Ascending aorta (tissue), 2 donors: ENCODE data around the gene ECPAS. TPM values are rescaled to one million over a fixed set of nuclear protein-coding genes. Genes with fewer than 3 reads are reported as not detected.

ENCODE experiments used
- DNase-seq, 2 donors: peaks; one replicate each; pipeline ENCODE4 v3.0.0-alpha.2; 2019; ENCODE audit warnings: low spot score in 2 of 2
- H3K27ac ChIP-seq, 2 donors: fragments of 200-600 bp; sonication (generic); one replicate each; pipeline ENCODE4 v1.5.1; 2016 to 2017; ENCODE audit warnings: mild to moderate bottlenecking in 1 of 2
- H3K27me3 ChIP-seq: fragments of 200-600 bp; sonication (generic); one replicate; pipeline ENCODE4 v1.5.1; 2017
- H3K36me3 ChIP-seq, 2 donors: fragments of 200-600 bp; sonication (generic); one replicate each; pipeline ENCODE4 v1.5.1; 2016
- H3K4me1 ChIP-seq, 2 donors: fragments of 200-600 bp; sonication (generic); one replicate each; pipeline ENCODE4 v1.5.1; 2016 to 2017; ENCODE audit warnings: mild to moderate bottlenecking in 1 of 2
- H3K4me3 ChIP-seq, 2 donors: fragments of 200-600 bp; sonication (generic); one replicate each; pipeline ENCODE4 v1.5.1; 2016 to 2017; ENCODE audit warnings: mild to moderate bottlenecking in 1 of 2
- H3K9me3 ChIP-seq, 2 donors: fragments of 200-600 bp; sonication (generic); one replicate each; pipeline ENCODE4 v1.5.1; 2016
- intact Hi-C: fragments of 100-400 bp; cut with DNase I; formaldehyde crosslinking; loops from one replicate; pipeline ENCODE4 v1.15.1; 2023
- total RNA-seq: library from RNA; depleted of rRNA; stranded (reverse); fragments of >200 nt; gene quantifications from one replicate; pipeline ENCODE4 v1.1.0, GENCODE V29; 2016
- TF ChIP-seq, protein P1 (sequence below), 3 experiments: fragments of 200-600 bp in 2 of 3; fragments of 450-650 bp in 1 of 3; sonication (generic) in 2 of 3; IDR thresholded peaks; one replicate each; pipeline ENCODE4 v1.5.1; 2016 to 2019; ENCODE audit warnings: antibody characterized with exemption in 3 of 3, mild to moderate bottlenecking in 1 of 3, moderate library complexity in 1 of 3

Gene ECPAS
- total RNA-seq, result 32.6 TPM

DNA sequence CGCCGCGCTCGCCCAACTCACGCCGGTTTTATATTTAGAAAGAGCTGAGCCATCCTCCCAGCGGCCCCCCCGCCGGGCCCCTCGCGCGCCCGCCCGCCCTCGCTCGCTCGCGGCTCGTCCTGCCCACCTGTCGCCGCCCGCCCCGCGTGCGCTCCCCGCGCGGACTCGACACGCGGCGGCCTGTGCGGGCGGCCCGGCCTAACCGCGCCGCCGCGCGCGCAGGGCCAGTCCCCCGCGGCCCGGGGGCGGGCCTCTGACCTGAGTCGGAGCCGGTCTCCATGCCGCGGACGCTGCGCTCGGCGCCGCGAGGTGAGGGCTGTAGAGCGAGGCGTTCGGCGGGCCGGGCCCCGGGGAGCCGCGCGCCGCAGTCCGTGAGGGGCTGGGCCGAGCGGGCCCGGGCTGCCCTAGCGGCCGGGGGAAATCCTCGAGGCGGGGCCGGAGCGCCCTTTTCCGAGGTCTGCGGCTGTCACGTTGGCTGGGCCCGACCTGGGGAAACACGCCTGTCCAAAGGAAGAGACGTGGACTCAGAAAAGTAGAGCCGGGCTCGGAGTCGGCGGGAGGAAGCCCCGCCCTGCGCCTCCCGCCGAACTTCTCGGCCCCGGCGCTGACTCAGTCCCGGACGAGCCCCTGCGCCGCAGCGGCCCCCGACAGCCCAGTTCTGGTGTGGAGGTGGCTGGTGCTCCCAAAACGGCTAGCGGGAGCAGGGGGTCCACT lies at the start of gene ECPAS:
Gene ECPAS (minus strand): TSS at position 526 of the 714 bp plus-strand sequence. CDS start 11,465 bp downstream, outside the sequence.
- H3K27me3 ChIP-seq, result no peaks in the 10 kb centered on the region
- H3K4me1 ChIP-seq, result peaks cover 7 to 14% of the 10 kb centered on the region in 2 donors
- H3K27ac ChIP-seq, result peak within 1 kb of the TSS; percentile 97 to 99
- H3K4me3 ChIP-seq, result peak within 1 kb of the TSS; percentile 92 to 98
- no peaks in the 10 kb centered on the region for H3K36me3 ChIP-seq
- H3K9me3 ChIP-seq, result no peaks in the 10 kb centered on the region
- intact Hi-C loops, result loop anchor here (1.0 kb wide), 1 partner anchor 42 kb away; no protein-coding TSS in a partner anchor
- peak; percentile 31 to 85 for DNase-seq
- TF ChIP-seq, protein P1, sequence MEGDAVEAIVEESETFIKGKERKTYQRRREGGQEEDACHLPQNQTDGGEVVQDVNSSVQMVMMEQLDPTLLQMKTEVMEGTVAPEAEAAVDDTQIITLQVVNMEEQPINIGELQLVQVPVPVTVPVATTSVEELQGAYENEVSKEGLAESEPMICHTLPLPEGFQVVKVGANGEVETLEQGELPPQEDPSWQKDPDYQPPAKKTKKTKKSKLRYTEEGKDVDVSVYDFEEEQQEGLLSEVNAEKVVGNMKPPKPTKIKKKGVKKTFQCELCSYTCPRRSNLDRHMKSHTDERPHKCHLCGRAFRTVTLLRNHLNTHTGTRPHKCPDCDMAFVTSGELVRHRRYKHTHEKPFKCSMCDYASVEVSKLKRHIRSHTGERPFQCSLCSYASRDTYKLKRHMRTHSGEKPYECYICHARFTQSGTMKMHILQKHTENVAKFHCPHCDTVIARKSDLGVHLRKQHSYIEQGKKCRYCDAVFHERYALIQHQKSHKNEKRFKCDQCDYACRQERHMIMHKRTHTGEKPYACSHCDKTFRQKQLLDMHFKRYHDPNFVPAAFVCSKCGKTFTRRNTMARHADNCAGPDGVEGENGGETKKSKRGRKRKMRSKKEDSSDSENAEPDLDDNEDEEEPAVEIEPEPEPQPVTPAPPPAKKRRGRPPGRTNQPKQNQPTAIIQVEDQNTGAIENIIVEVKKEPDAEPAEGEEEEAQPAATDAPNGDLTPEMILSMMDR (IDR thresholded peaks at IDR 0.05), result no peak

DNA sequence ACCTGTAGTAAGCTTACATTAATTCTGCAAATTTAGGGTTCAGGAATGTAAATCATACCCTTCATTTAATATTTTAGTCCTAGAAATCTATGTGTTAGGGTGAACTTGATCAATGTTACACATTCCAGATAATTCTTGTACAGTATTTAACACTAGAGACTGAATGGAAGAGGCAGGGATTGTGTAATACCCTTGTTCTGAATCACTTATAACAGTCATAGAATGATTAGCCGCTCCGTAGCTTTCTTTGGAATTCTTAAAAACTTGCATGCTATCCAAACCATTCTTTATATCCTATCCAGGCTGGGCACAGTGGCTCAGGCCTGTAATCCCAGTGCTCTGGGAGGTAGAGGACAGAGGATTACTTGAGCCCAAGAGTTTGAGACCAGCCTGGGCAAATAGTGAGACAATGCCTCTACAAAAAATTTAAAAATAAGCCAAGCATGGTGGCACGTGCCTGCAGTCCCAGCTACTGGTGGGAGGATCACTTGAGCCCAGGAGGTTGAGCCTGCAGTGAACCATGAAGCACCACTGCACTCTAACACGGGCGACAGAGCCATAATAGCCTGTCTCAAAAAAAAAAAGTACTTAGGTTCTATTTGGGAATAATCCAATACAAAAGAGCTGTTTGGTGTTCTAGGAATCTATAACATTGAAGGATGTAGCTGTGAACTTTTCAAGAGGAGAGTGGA lies 49.1 kb upstream of the ECPAS start:
- Histone ChIP-seq H3K9me3 (peaks cover 27 to 94% of the 10 kb centered on the region in 2 donors), H3K4me3 (no peak overlapping the region), H3K4me1 (no peaks in the 10 kb centered on the region), H3K27ac (no peak overlapping the region), H3K27me3 (no peaks in the 10 kb centered on the region), H3K36me3 (peaks cover 81 to 99% of the 10 kb centered on the region in 2 donors)
- intact Hi-C loops, result no loop called here
- TF ChIP-seq, protein P1 (IDR thresholded peaks at IDR 0.05), result no peak
- DNase-seq, result no peak

GRCh38 chr9:111531716-111532115 lies 47.5 kb upstream of the ECPAS start:
- peaks cover 15 to 79% of the 10 kb centered on the region in 2 donors for H3K9me3 ChIP-seq
- H3K36me3 ChIP-seq, result peaks cover 67 to 97% of the 10 kb centered on the region in 2 donors
- no peaks in the 10 kb centered on the region for H3K27me3 ChIP-seq
- no peak overlapping the region for H3K4me3 ChIP-seq
- intact Hi-C loops, result no loop called here
- no peaks in the 10 kb centered on the region for H3K4me1 ChIP-seq
- TF ChIP-seq, protein P1 (IDR thresholded peaks at IDR 0.05), result no peak
- H3K27ac ChIP-seq, result no peak overlapping the region
- no peak for DNase-seq

GRCh38 chr9:111529787-111530186 lies 45.6 kb upstream of the ECPAS start:
- no peaks in the 10 kb centered on the region for H3K27me3 ChIP-seq
- peaks cover 49 to 78% of the 10 kb centered on the region in 2 donors for H3K36me3 ChIP-seq
- TF ChIP-seq, protein P1 (IDR thresholded peaks at IDR 0.05), result no peak
- H3K27ac ChIP-seq, result no peak overlapping the region
- H3K4me1 ChIP-seq, result no peaks in the 10 kb centered on the region
- intact Hi-C loops, result no loop called here
- DNase-seq, result no peak
- no peak overlapping the region for H3K4me3 ChIP-seq
- H3K9me3 ChIP-seq, result peaks cover 5 to 60% of the 10 kb centered on the region in 2 donors

GRCh38 chr9:111527347-111527746 lies 43.2 kb upstream of the ECPAS start:
- Histone ChIP-seq H3K27me3 (no peaks in the 10 kb centered on the region), H3K9me3 (peaks cover 5 to 35% of the 10 kb centered on the region in 2 donors), H3K27ac (no peak overlapping the region), H3K4me3 (no peak overlapping the region), H3K36me3 (peaks cover 25 to 53% of the 10 kb centered on the region in 2 donors), H3K4me1 (no peaks in the 10 kb centered on the region)
- DNase-seq, result no peak
- intact Hi-C loops, result no loop called here
- TF ChIP-seq, protein P1 (IDR thresholded peaks at IDR 0.05), result no peak
